AG20443 (cell line): Measurements from ENCODE around the gene LZIC.
"Not testable (repeated sequence)": the region's sequence is repeated elsewhere in the genome, so short reads cannot be mapped to it uniquely, and the experiment has no call there.

Source experiments
- DNase-seq: peaks from one replicate; pipeline ENCODE4 v3.0.0; 2012; ENCODE audit warnings: low spot score, mixed read lengths

Gene LZIC

GRCh38 chr1:9942939-9943788 is at the start of gene LZIC, which contains the start of gene NMNAT1:
TSS of gene LZIC (minus strand) at chr1:9943391. CDS start at chr1:9936619, 6,772 bp downstream.
TSS of gene NMNAT1 (plus strand) at chr1:9943475. CDS start at chr1:9972074, 28,599 bp downstream.
- DNase-seq = peak; percentile 98

- no peak for DNase-seq
These were observed 49.7 kb upstream of the LZIC start for GRCh38 chr1:9992910-9993309.

- DNase-seq = no peak
These were observed 47.8 kb upstream of the LZIC start for GRCh38 chr1:9990944-9991343.

- DNase-seq = no peak
These were observed 46.6 kb upstream of the LZIC start for GRCh38 chr1:9989773-9990172.

GRCh38 chr1:9985001-9985400 is 41.8 kb upstream of the LZIC start:
- no peak for DNase-seq

- DNase-seq = no peak
These were observed 41.1 kb upstream of the LZIC start for GRCh38 chr1:9984253-9984652.

- DNase-seq = no peak
These were observed 17.7 kb upstream of the LZIC start for GRCh38 chr1:9960706-9961562.

GRCh38 chr1:9960011-9960410 is 16.8 kb upstream of the LZIC start:
- DNase-seq = no peak

- no peak for DNase-seq
These were observed 14.5 kb upstream of the LZIC start for GRCh38 chr1:9957726-9958125.

- DNase-seq = no peak
These were observed 3.1 kb upstream of the LZIC start for GRCh38 chr1:9946315-9946714.

GRCh38 chr1:9942399-9942938 is 722 bp downstream of the LZIC start:
- peak; percentile 67 for DNase-seq

- no peak for DNase-seq
These were observed 13.5 kb downstream of the LZIC start for GRCh38 chr1:9929431-9930385.

GRCh38 chr1:9927259-9927658 is 15.9 kb downstream of the LZIC start:
- DNase-seq = no peak

- no peak for DNase-seq
These were observed 20.8 kb downstream of the LZIC start for GRCh38 chr1:9922342-9922741.

GRCh38 chr1:9920606-9921005 is 22.6 kb downstream of the LZIC start:
- no peak for DNase-seq

- no peak for DNase-seq
These were observed 25.3 kb downstream of the LZIC start for GRCh38 chr1:9917901-9918300.

- DNase-seq = not testable (repeated sequence)
These were observed 25.7 kb downstream of the LZIC start for GRCh38 chr1:9917495-9917894.

GRCh38 chr1:9916452-9916851 is 26.7 kb downstream of the LZIC start:
- DNase-seq = no peak

GRCh38 chr1:9914610-9914937 is 28.6 kb downstream of the LZIC start:
- DNase-seq = no peak

- DNase-seq = no peak
These were observed 30.8 kb downstream of the LZIC start for GRCh38 chr1:9912264-9912936.
